CD4-positive, alpha-beta T cell treated with Interleukin-17A for 1 hour (primary cell): ENCODE measurements around the gene KIAA0513.
"Not testable (repeated sequence)": the region's sequence is repeated elsewhere in the genome, so short reads cannot be mapped to it uniquely, and the experiment has no call there.

ENCODE experiments used
- DNase-seq: peaks from one replicate; pipeline ENCODE4 v3.0.0-alpha.2; 2020

Gene KIAA0513

GRCh38 chr16:85051683-85052082 lies 24.1 kb downstream of the KIAA0513 start:
- DNase-seq = no peak

- DNase-seq = no peak
Observed at GRCh38 chr16:85052536-85052935, 24.9 kb downstream of the KIAA0513 start.

GRCh38 chr16:85054321-85054720 lies 26.7 kb downstream of the KIAA0513 start:
- not testable (repeated sequence) for DNase-seq

- DNase-seq = no peak
Observed at GRCh38 chr16:85054948-85055492, 27.4 kb downstream of the KIAA0513 start.

- DNase-seq = peak; percentile 89
Observed at GRCh38 chr16:85055493-85056210, 28.1 kb downstream of the KIAA0513 start.

GRCh38 chr16:85056211-85056748 lies 28.7 kb downstream of the KIAA0513 start:
- no peak for DNase-seq

- DNase-seq = no peak
Observed at GRCh38 chr16:85057212-85057889, 29.8 kb downstream of the KIAA0513 start.

GRCh38 chr16:85057948-85058347 lies 30.4 kb downstream of the KIAA0513 start:
- no peak for DNase-seq

- DNase-seq = no peak
Observed at GRCh38 chr16:85058909-85059308, 31.3 kb downstream of the KIAA0513 start.

GRCh38 chr16:85061566-85061965 lies 34.0 kb downstream of the KIAA0513 start:
- peak; percentile 21 for DNase-seq

- no peak for DNase-seq
Observed at GRCh38 chr16:85062323-85062722, 34.7 kb downstream of the KIAA0513 start.

- no peak for DNase-seq
Observed at GRCh38 chr16:85062845-85063244, 35.2 kb downstream of the KIAA0513 start.

GRCh38 chr16:85064186-85064585 lies 36.6 kb downstream of the KIAA0513 start:
- no peak for DNase-seq

- DNase-seq = no peak
Observed at GRCh38 chr16:85065099-85065498, 37.5 kb downstream of the KIAA0513 start.

GRCh38 chr16:85066346-85066885 lies 38.8 kb downstream of the KIAA0513 start:
- DNase-seq = no peak

GRCh38 chr16:85067024-85067423 lies 39.4 kb downstream of the KIAA0513 start:
- no peak for DNase-seq

- no peak for DNase-seq
Observed at GRCh38 chr16:85067426-85067825, 39.8 kb downstream of the KIAA0513 start.

GRCh38 chr16:85068746-85069145 lies 41.2 kb downstream of the KIAA0513 start:
- DNase-seq = no peak

- no peak for DNase-seq
Observed at GRCh38 chr16:85069171-85069570, 41.6 kb downstream of the KIAA0513 start.

GRCh38 chr16:85072076-85072860 lies 44.7 kb downstream of the KIAA0513 start:
- no peak for DNase-seq

- no peak for DNase-seq
Observed at GRCh38 chr16:85072947-85073346, 45.4 kb downstream of the KIAA0513 start.

GRCh38 chr16:85074225-85074914 lies 46.8 kb downstream of the KIAA0513 start:
- DNase-seq = no peak
